Breast epithelium (tissue), 4 donors: Measurements from ENCODE around the gene TEAD1. TPM values are rescaled to one million over a fixed set of nuclear protein-coding genes. Genes with fewer than 3 reads are reported as not detected.
"Not testable (repeated sequence)": the region's sequence is repeated elsewhere in the genome, so short reads cannot be mapped to it uniquely, and the experiment has no call there.

Experiments
- DNase-seq, 2 donors: peaks; one replicate each; pipeline ENCODE4 v3.0.0-alpha.2; 2019; ENCODE audit warnings: low spot score in 2 of 2
- H3K27ac ChIP-seq, 2 donors: fragments of 200-600 bp; sonication (generic) in 1 of 2; one replicate each; pipeline ENCODE4 v1.5.1; 2016 to 2019; ENCODE audit warnings: mild to moderate bottlenecking in 1 of 2
- H3K27me3 ChIP-seq, 2 donors: fragments of 200-600 bp; sonication (generic) in 1 of 2; one replicate each; pipeline versions ENCODE4 v1.5.1 to v1.6.0; 2017 to 2019; ENCODE audit warnings: control low read depth in 1 of 2, mild to moderate bottlenecking in 1 of 2
- H3K36me3 ChIP-seq: fragments of 200-600 bp; one replicate; pipeline ENCODE4 v1.5.1; 2019
- H3K4me1 ChIP-seq, 2 donors: fragments of 200-600 bp; sonication (generic); one replicate each; pipeline ENCODE4 v1.5.1; 2016 to 2019; ENCODE audit warnings: control low read depth in 1 of 2
- H3K4me3 ChIP-seq, 3 donors: fragments of 200-600 bp; sonication (generic); 1 replicate in 2 of 3; 2 replicates in 1 of 3; pipeline ENCODE4 v1.5.1; 2016 to 2019; ENCODE audit warnings: mild to moderate bottlenecking in 3 of 3, moderate library complexity in 2 of 3
- H3K9me3 ChIP-seq, 2 donors: fragments of 200-600 bp; sonication (generic) in 1 of 2; one replicate each; pipeline ENCODE4 v1.5.1; 2016 to 2019; ENCODE audit warnings: control low read depth in 1 of 2
- POLR2A ChIP-seq: fragments of 450-650 bp; IDR thresholded peaks from one replicate; pipeline ENCODE4 v1.6.1; 2016; ENCODE audit warnings: antibody characterized with exemption, mild to moderate bottlenecking, moderate library complexity
- POLR2AphosphoS5 ChIP-seq, 3 donors: sonication (generic); formaldehyde crosslinking; IDR thresholded peaks; one replicate each; pipeline ENCODE4 v1.6.1; 2017; ENCODE audit warnings: antibody characterized with exemption in 3 of 3
- intact Hi-C: fragments of 100-400 bp; cut with DNase I; formaldehyde crosslinking; loops from one replicate; pipeline ENCODE4 v1.15.1; 2023; ENCODE audit warnings: low total_unique reads
- total RNA-seq, 3 donors: library from RNA; depleted of rRNA; stranded (reverse); fragments of >200 nt; gene quantifications; one replicate each; pipeline ENCODE4 v1.1.0, GENCODE V29; 2016
- TF ChIP-seq, protein P1 (sequence below), 3 donors: fragments of 450-650 bp; IDR thresholded peaks; one replicate each; pipeline ENCODE4 v1.5.1; 2016 to 2017; ENCODE audit warnings: antibody characterized with exemption in 3 of 3, mild to moderate bottlenecking in 3 of 3, moderate library complexity in 3 of 3

Gene TEAD1
- total RNA-seq, 3 donors from 2014 or later, result 67.8 to 110 (median 80.1) TPM

DNA sequence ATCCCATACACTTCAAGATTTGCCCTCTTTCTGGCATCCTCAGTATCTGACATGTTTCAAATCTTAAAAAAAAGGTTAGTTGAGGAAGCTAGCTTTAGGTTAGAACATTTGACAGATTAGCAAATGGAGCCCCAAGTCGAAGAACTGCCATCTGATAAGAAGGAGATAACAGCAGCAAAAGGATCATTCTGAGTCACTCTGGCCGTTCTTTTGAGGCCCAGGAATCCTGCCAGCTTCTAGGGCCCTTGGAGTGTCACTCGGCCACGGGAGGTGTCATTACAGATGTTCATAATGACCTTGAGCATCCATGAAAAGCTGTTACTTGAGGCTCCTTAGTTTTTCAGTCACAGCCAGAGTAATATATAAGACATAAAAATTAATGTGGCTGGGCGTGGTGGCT lies 202.8 kb downstream of the TEAD1 start:
- H3K27me3 ChIP-seq, result no peaks in the 10 kb centered on the region
- no peak overlapping the region for H3K27ac ChIP-seq
- no peaks in the 10 kb centered on the region for H3K4me1 ChIP-seq
- no peak for DNase-seq
- H3K36me3 ChIP-seq, result no peaks in the 10 kb centered on the region
- intact Hi-C loops, result no loop called here
- H3K4me3 ChIP-seq, result no peak overlapping the region
- TF ChIP-seq POLR2AphosphoS5 (IDR thresholded peaks at IDR 0.05), result no peak
- H3K9me3 ChIP-seq, result no peaks in the 10 kb centered on the region

DNA sequence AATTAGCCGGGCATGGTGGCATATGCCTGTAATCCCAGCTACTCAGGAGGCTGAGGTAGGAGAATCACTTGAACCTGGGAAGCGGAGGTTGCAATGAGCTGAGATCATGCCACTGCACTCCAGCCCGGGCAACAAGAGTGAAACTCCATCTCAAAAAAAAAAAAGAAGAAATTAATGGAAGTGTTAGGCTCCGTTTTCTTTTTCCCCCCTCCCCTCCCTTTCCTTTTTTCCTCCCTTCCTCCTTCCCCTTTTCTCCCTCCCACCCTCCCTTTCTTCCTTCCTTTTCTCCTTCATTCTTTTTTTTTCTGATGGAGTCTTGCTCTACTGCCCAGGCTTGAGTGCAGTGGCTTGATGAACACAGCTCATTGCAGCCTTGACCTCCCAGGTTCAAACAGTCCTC lies 203.3 kb downstream of the TEAD1 start:
- H3K9me3 ChIP-seq, H3K4me1 ChIP-seq, H3K27ac ChIP-seq, intact Hi-C loops, H3K4me3 ChIP-seq, H3K36me3 ChIP-seq, DNase-seq, H3K27me3 ChIP-seq: not testable (repeated sequence)

DNA sequence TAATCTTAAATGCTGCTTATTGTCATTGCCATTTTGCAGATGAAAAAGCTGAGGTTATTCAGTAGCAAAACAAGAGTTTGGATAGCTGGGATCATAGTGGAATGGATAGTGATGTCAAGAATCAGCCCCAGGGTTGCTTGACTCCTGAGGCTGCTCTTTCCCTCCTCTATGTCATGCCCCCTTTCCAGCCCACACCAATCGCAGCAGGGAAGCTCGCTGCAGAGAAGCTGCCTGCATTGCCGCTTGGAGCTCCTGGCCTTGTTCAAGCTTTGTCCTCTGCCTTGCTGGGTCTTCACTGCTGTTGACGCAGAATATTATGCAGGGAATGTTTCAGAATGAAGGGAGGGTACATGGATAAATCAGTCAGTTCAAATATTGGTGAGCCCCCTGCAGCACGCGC lies 206.1 kb downstream of the TEAD1 start:
- intact Hi-C loops, result loop anchor here (10.0 kb wide), 1 partner anchor 206 kb away; the partner anchor contains the start of gene TEAD1
- no peak for DNase-seq

DNA sequence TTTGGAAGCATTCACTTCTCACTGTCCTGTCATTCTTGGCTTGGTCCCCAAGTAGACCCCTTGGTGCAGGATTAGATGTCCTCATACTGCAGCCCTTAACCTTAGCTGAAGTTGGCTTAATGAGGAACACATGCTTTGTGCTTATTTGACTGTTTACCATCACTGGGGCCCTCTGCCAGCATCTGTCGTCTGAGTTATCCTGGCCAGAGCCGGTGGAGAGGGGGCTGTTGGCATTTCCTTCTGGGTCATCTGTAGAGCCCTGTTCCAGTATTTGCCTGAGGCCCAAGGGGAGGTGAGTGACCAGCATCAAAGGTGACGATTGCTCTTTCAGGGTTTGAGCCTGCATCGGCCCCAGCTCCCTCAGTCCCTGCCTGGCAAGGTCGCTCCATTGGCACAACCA lies 208.4 kb downstream of the TEAD1 start:
- Histone ChIP-seq H3K4me3 (no peak overlapping the region), H3K36me3 (no peaks in the 10 kb centered on the region), H3K27me3 (no peaks in the 10 kb centered on the region), H3K4me1 (no peaks in the 10 kb centered on the region), H3K27ac (no peak overlapping the region), H3K9me3 (no peaks in the 10 kb centered on the region)
- DNase-seq, result no peak
- TF ChIP-seq POLR2AphosphoS5 (IDR thresholded peaks at IDR 0.05) (no peak), POLR2A (no peak)
- TF ChIP-seq, protein P1, sequence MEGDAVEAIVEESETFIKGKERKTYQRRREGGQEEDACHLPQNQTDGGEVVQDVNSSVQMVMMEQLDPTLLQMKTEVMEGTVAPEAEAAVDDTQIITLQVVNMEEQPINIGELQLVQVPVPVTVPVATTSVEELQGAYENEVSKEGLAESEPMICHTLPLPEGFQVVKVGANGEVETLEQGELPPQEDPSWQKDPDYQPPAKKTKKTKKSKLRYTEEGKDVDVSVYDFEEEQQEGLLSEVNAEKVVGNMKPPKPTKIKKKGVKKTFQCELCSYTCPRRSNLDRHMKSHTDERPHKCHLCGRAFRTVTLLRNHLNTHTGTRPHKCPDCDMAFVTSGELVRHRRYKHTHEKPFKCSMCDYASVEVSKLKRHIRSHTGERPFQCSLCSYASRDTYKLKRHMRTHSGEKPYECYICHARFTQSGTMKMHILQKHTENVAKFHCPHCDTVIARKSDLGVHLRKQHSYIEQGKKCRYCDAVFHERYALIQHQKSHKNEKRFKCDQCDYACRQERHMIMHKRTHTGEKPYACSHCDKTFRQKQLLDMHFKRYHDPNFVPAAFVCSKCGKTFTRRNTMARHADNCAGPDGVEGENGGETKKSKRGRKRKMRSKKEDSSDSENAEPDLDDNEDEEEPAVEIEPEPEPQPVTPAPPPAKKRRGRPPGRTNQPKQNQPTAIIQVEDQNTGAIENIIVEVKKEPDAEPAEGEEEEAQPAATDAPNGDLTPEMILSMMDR (IDR thresholded peaks at IDR 0.05), result no peak
- intact Hi-C loops, result loop anchor here (10.0 kb wide), 1 partner anchor 208 kb away; the partner anchor contains the start of gene TEAD1

More for the DNA sequence above, 206.1 kb downstream of the TEAD1 start:
- TF ChIP-seq, protein P1 (IDR thresholded peaks at IDR 0.05), result no peak
- TF ChIP-seq POLR2A (no peak), POLR2AphosphoS5 (IDR thresholded peaks at IDR 0.05) (no peak)
- Histone ChIP-seq H3K27me3 (no peaks in the 10 kb centered on the region), H3K27ac (no peak overlapping the region), H3K4me1 (no peaks in the 10 kb centered on the region), H3K36me3 (no peaks in the 10 kb centered on the region), H3K4me3 (no peak overlapping the region), H3K9me3 (no peaks in the 10 kb centered on the region)

DNA sequence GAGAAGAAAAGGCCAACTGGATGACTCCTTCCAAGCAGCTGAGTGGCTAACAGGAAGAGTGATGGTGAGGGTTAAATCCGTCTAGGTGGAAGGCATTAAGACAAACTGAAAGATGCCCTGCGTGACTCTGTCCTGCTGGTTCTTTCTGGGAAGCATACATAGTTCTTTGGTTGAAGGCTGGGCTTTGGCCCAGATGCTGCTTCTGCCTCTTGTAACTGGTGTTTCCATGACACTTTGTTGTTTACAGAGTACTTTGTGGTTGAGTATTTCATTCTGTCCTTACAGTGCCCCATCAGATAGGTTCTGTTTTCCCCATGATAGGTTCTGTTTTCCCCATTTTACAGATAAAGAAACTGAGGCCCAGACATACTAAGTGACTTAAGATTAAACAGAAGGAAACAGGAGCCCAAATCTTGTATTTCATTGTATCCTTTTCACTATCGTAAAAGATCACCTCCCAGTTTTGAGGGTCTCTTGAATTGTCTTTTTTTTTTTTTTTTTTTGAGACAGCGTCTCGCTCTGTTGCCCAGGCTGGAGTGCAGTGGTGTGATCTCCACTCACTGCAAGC lies 210.6 kb downstream of the TEAD1 start:
- no peaks in the 10 kb centered on the region for H3K27me3 ChIP-seq
- TF ChIP-seq POLR2A (no peak), POLR2AphosphoS5 (IDR thresholded peaks at IDR 0.05) (no peak)
- TF ChIP-seq, protein P1 (IDR thresholded peaks at IDR 0.05), result no peak
- no peaks in the 10 kb centered on the region for H3K4me1 ChIP-seq
- H3K9me3 ChIP-seq, result no peaks in the 10 kb centered on the region
- H3K36me3 ChIP-seq, result no peaks in the 10 kb centered on the region
- intact Hi-C loops, result loop anchor here (10.0 kb wide), 1 partner anchor 210 kb away; the partner anchor contains the start of gene TEAD1
- no peak for DNase-seq
- no peak overlapping the region for H3K27ac ChIP-seq
- H3K4me3 ChIP-seq, result no peak overlapping the region

DNA sequence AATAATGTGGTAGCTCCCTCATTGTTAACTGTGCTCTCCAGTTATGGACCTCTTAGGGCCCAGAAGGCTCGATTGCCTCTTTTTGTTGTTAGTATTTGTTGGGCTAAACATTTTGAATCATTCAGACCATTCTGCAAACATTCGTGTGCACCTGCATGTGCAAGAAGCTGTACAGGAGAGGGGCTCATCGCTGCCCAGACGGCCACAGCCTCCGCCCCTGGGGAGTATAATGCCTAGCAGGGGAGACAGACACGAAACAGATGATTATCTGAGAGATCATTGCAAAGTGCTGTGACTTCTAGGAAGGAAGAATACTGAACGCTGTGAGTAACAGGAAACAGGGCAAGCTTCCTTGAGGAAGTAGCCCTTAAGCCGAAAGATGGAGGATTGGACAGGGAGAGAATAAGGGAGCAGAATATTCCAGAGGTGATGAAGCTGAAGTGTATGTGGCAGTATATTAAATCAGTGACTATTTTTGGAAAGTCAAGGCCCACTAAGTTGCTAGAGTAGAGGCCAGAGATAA lies 211.6 kb downstream of the TEAD1 start:
- Histone ChIP-seq H3K27ac (no peak overlapping the region), H3K36me3 (no peaks in the 10 kb centered on the region), H3K9me3 (no peaks in the 10 kb centered on the region), H3K27me3 (no peaks in the 10 kb centered on the region), H3K4me3 (no peak overlapping the region), H3K4me1 (no peaks in the 10 kb centered on the region)
- intact Hi-C loops, result loop anchor here (10.0 kb wide), 1 partner anchor 211 kb away; the partner anchor contains the start of gene TEAD1
- DNase-seq, result no peak
- TF ChIP-seq POLR2AphosphoS5 (IDR thresholded peaks at IDR 0.05), result no peak
- TF ChIP-seq, protein P1 (IDR thresholded peaks at IDR 0.05), result no peak
- TF ChIP-seq POLR2A, result no peak
